ENCODE results near the gene ITGBL1. TPM values are rescaled to one million over a fixed set of nuclear protein-coding genes. Genes with fewer than 3 reads are reported as not detected.

Gene ITGBL1
- total RNA-seq, 4 donors from 2014 or later, result 0.27 to 2.6 (median 0.83) TPM; not detected in 1

DNA sequence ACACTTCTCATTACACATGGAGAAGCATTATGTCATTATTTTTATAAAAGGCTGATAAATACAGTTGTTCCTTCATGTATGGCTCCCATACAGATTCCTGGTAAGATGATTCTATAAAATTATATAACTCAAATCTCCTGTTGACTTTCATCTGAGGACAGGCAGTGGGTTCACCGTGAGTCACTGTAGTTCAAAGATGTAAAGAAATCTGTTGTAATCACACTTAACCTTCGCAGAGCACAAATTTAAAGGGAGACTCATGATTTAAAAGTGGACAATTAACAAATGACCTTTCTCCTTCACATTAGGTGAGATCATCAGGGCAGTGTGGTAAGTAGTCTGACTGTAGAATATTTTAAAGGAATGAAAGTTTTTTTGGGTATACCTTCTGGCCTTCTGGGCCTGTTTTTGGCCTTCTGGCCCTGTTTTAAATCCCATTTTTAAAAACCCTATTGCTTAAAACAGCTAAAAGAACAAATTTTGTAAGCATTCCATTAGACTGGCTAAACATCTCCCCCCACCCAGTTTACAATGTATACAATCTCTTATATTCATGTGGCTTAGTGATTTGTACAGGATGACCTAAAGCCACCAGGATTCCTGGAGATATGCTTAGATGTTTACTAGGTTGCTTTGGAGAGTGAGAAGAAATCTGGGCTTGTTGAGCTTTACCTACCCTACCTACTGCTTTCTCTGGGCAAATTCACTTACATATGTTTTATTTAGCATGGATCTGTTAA lies 171.2 kb downstream of the ITGBL1 start:
- H3K9me3 ChIP-seq, result no peaks in the 10 kb centered on the region
- H3K27me3 ChIP-seq, result no peaks in the 10 kb centered on the region
- H3K4me3 ChIP-seq, result peak overlapping the region in 1 of 4 donors; percentile 21
- H3K36me3 ChIP-seq, result no peaks in the 10 kb centered on the region
- TF ChIP-seq POLR2A (IDR thresholded peaks at IDR 0.05) (no peak), CTCF (IDR thresholded peaks at IDR 0.05) (no peak)
- no peaks in the 10 kb centered on the region for H3K4me1 ChIP-seq
- peak overlapping the region; percentile 48 to 66 (median 58) for H3K27ac ChIP-seq
- no peak for DNase-seq

- H3K4me3 ChIP-seq, result peak overlapping the region in 1 of 4 donors; percentile 21
- no peak for DNase-seq
Observed at GRCh38 chr13:101624210-101624922, 171.9 kb downstream of the ITGBL1 start.

DNA sequence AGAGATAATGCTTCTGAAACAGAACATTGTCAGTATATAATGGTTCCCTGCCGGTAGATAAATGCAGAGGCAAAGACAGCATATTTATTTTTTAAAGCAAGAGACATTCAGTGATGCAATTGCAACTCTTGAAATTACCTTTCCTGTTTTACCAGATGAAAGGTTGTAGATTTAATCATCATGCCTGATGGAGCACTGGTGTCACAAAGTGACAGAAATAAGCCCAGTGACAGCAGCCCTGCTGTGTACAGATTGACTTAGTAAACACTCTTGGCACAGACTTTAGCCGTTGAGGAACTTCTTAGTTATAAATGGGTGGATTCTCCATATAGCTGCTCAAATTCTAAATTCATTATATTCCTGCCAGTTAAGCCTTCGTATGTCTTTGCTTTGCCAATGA lies 172.5 kb downstream of the ITGBL1 start:
- no peak for TF ChIP-seq CTCF (IDR thresholded peaks at IDR 0.05)
- TF ChIP-seq POLR2A (IDR thresholded peaks at IDR 0.05), result no peak
- H3K27me3 ChIP-seq, result no peaks in the 10 kb centered on the region
- no peaks in the 10 kb centered on the region for H3K36me3 ChIP-seq
- H3K9me3 ChIP-seq, result no peaks in the 10 kb centered on the region
- no peaks in the 10 kb centered on the region for H3K4me1 ChIP-seq
- no peak for DNase-seq
- peak overlapping the region in 2 of 4 donors; percentile 52 to 66 for H3K27ac ChIP-seq
- H3K4me3 ChIP-seq, result no peak overlapping the region

More at GRCh38 chr13:101624210-101624922, 171.9 kb downstream of the ITGBL1 start:
- no peak for TF ChIP-seq CTCF (IDR thresholded peaks at IDR 0.05)
- no peak for TF ChIP-seq POLR2A (IDR thresholded peaks at IDR 0.05)
- H3K27ac ChIP-seq, result peak overlapping the region; percentile 48 to 66 (median 58)
- H3K27me3 ChIP-seq, result no peaks in the 10 kb centered on the region
- no peaks in the 10 kb centered on the region for H3K4me1 ChIP-seq
- no peaks in the 10 kb centered on the region for H3K36me3 ChIP-seq
- no peaks in the 10 kb centered on the region for H3K9me3 ChIP-seq

DNA sequence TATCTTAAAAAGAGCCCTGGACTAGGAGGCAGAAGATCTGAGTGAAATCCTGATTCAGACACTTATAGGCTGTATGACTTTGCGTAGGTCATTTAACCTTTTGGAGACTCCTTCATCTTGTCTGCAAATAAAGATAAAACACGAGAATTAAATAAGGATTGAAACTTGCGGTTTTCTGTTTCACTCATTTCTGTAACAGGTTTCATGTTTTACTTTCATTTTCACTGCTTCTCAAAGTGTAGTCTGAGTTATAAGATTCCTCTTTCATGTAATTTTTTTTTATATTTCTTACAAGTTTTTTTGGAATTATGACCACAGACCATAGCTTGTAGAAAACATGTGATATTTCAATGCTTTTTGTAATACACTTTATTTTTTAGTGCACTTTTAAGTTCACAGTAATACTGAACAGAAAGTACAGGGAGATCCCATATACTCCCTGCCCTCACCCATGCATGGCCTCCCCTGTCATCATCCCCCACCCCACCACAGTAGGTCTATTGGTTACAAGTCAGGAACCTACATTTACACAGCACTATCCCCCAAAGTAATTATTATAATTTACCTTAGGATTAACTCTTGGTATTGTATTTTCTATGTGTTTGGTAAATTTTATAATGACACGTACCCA lies 174.6 kb downstream of the ITGBL1 start:
- H3K4me1 ChIP-seq, result no peaks in the 10 kb centered on the region
- H3K27me3 ChIP-seq, result no peaks in the 10 kb centered on the region
- DNase-seq, result peak in 2 of 3 donors; percentile 55 to 61
- H3K4me3 ChIP-seq, result peak overlapping the region in 3 of 4 donors; percentile 12 to 22 (median 16)
- TF ChIP-seq CTCF (IDR thresholded peaks at IDR 0.05) (no peak), POLR2A (IDR thresholded peaks at IDR 0.05) (no peak)
- peak overlapping the region; percentile 18 to 68 (median 38) for H3K27ac ChIP-seq
- H3K9me3 ChIP-seq, result no peaks in the 10 kb centered on the region
- no peaks in the 10 kb centered on the region for H3K36me3 ChIP-seq

- Histone ChIP-seq H3K27ac (peak overlapping the region; percentile 18 to 68 (median 38)), H3K27me3 (no peaks in the 10 kb centered on the region), H3K4me1 (no peaks in the 10 kb centered on the region), H3K36me3 (no peaks in the 10 kb centered on the region), H3K4me3 (peak overlapping the region in 3 of 4 donors; percentile 12 to 22 (median 16)), H3K9me3 (no peaks in the 10 kb centered on the region)
- no peak for DNase-seq
- TF ChIP-seq CTCF (IDR thresholded peaks at IDR 0.05), result no peak
- TF ChIP-seq POLR2A (IDR thresholded peaks at IDR 0.05), result no peak
Observed at GRCh38 chr13:101627556-101627943, 175.1 kb downstream of the ITGBL1 start.

Data from Peyer's patch (tissue), 4 donors.